Panc1 (cell line): ENCODE data around the gene MED12L. TPM values are rescaled to one million over a fixed set of nuclear protein-coding genes. Genes with fewer than 3 reads are reported as not detected.

Source experiments
- ATAC-seq: fragments of 200-7000 bp; cut with Tn5 transposase; 2 replicates; pipeline ENCODE4 v1.9.1; 2020; ENCODE audit warnings: mild to moderate bottlenecking, moderate library complexity
- BruUV-seq: library from RNA; stranded (reverse); fragments of 400-500 nt; replicated peaks from 2 replicates; lab custom pipeline; 2021; lab: Mats Ljungman, UMichigan
- CTCF ChIA-PET: fragments of 300-600 bp; sonication (Branson Sonifier 250); formaldehyde crosslinking; loops from one replicate; lab custom pipeline; 2022; ENCODE audit warnings: antibody characterized with exemption; lab: Charles Lee
- POLR2A ChIA-PET: fragments of 300-600 bp; sonication (Branson Sonifier 250); formaldehyde crosslinking; loops from one replicate; lab custom pipeline; 2022; ENCODE audit warnings: antibody characterized with exemption; lab: Charles Lee
- DNase-seq: peaks from one replicate; pipeline ENCODE4 v3.0.0-alpha.2; 2010; ENCODE audit warnings: low read depth, low spot score
- H3K27ac ChIP-seq: 2 replicates; pipeline ENCODE4 v1.5.1; 2011; ENCODE audit warnings: mild to moderate bottlenecking, low read length, inconsistent platforms
- H3K27me3 ChIP-seq: fragments of 200-500 bp; sonication (Bioruptor generic); 2 replicates; pipeline ENCODE4 v1.6.0; 2014; ENCODE audit warnings: low read length, inconsistent platforms; ENCODE audit not compliant: control insufficient read depth, insufficient read depth
- H3K36me3 ChIP-seq: fragments of 200-500 bp; sonication (Bioruptor generic); 2 replicates; pipeline ENCODE4 v1.5.1; 2014; ENCODE audit warnings: inconsistent platforms, mild to moderate bottlenecking, low read length, moderate library complexity; ENCODE audit not compliant: control insufficient read depth, insufficient read depth
- H3K4me1 ChIP-seq: 2 replicates; pipeline ENCODE4 v1.5.1; 2011; ENCODE audit warnings: inconsistent platforms, mild to moderate bottlenecking, low read length, moderate library complexity; ENCODE audit not compliant: control insufficient read depth, insufficient read depth
- H3K4me3 ChIP-seq, 2 experiments: 2 replicates each; pipeline ENCODE4 v1.5.1; 2011 to 2012; ENCODE audit warnings: low read depth in 2 of 2, low read length in 2 of 2, mild to moderate bottlenecking in 2 of 2, inconsistent platforms in 1 of 2, moderate library complexity in 1 of 2
- H3K9me3 ChIP-seq: fragments of 200-500 bp; sonication (Bioruptor generic); 2 replicates; pipeline ENCODE4 v1.5.1; 2014; ENCODE audit warnings: low read depth, mild to moderate bottlenecking, inconsistent platforms, low read length, moderate library complexity; ENCODE audit not compliant: control insufficient read depth, insufficient read depth
- POLR2AphosphoS5 ChIP-seq: IDR thresholded peaks from 2 replicates; pipeline ENCODE4 v1.6.1; 2012; ENCODE audit warnings: mild to moderate bottlenecking, low read depth, low read length, moderate library complexity
- SIN3A ChIP-seq: IDR thresholded peaks from 2 replicates; pipeline ENCODE4 v1.6.1; 2012; ENCODE audit warnings: low read depth, mild to moderate bottlenecking, low read length, moderate library complexity, borderline replicate concordance; ENCODE audit not compliant: insufficient read depth
- TCF7L2 ChIP-seq: IDR thresholded peaks from 2 replicates; pipeline ENCODE4 v1.6.1; 2011; ENCODE audit warnings: mild to moderate bottlenecking, low read depth, low read length, inconsistent platforms
- in situ Hi-C: cut with HindIII; loops from 2 replicates; pipeline ENCODE4 v1.10.0; 2016; ENCODE audit warnings: low sequenced_read_pairs, low pct_unique_long_range_greater_than_20kb
- intact Hi-C: fragments of 100-400 bp; cut with micrococcal nuclease; formaldehyde crosslinking; loops from one replicate; pipeline ENCODE4 v1.10.0; 2022; ENCODE audit not compliant: unreplicated experiment
- total RNA-seq: library from RNA; stranded (reverse); gene quantifications from one replicate; pipeline ENCODE4 v1.2.1, GENCODE V29; 2021; ENCODE audit not compliant: unreplicated experiment
- TF ChIP-seq, protein P1 (sequence below): fragments of 450-650 bp; IDR thresholded peaks from 2 replicates; pipeline ENCODE4 v1.5.1; 2017; ENCODE audit warnings: mild to moderate bottlenecking
- TF ChIP-seq, protein P2 (sequence below), 2 experiments: IDR thresholded peaks; 2 replicates each; pipeline ENCODE4 v1.6.1; 2011 to 2012; ENCODE audit warnings: low read depth in 2 of 2, control low read depth in 1 of 2, low read length in 1 of 2, mild to moderate bottlenecking in 1 of 2, moderate library complexity in 1 of 2; ENCODE audit not compliant: insufficient read depth in 1 of 2

Gene MED12L
- total RNA-seq, 1 experiment from 2014 or later, result 2.8 TPM

DNA sequence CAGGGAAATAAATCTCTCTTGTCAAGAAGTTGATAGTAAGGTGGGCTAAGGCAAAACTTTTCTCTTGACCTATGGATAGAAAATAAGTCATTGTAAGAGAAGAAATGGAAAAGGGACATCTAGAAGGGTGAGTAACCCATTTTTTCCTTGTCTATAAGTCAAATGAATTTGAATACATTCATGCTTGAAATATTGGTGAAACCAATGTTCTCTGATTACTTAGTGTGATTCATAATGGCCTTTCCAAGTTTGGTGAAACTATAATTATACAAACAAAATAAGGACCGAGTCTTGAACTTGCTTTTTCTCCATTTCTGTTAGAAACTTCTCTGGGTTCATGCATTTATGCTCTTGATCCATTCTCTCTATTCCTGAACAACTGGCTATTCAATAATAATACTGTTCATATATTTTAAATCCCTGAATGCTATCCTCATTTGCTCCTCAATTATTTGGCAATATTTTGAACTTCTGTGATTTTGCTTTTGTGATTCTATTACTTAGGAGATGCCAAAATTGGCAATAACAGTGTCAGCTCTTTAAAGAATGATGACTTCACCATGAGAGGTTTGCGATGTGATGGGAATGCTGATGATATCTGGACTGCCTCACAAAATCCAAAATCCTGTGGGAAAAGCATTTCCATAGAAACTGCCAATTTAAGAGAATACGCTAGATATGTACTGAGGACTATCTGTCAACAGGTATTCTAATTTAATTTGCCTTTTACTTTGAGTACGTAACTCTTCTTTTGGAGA lies 286.8 kb downstream of the MED12L start:
- no peak for TF ChIP-seq POLR2AphosphoS5
- TF ChIP-seq, protein P1, sequence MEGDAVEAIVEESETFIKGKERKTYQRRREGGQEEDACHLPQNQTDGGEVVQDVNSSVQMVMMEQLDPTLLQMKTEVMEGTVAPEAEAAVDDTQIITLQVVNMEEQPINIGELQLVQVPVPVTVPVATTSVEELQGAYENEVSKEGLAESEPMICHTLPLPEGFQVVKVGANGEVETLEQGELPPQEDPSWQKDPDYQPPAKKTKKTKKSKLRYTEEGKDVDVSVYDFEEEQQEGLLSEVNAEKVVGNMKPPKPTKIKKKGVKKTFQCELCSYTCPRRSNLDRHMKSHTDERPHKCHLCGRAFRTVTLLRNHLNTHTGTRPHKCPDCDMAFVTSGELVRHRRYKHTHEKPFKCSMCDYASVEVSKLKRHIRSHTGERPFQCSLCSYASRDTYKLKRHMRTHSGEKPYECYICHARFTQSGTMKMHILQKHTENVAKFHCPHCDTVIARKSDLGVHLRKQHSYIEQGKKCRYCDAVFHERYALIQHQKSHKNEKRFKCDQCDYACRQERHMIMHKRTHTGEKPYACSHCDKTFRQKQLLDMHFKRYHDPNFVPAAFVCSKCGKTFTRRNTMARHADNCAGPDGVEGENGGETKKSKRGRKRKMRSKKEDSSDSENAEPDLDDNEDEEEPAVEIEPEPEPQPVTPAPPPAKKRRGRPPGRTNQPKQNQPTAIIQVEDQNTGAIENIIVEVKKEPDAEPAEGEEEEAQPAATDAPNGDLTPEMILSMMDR, result no peak
- no peak for TF ChIP-seq TCF7L2
- TF ChIP-seq SIN3A, result no peak
- TF ChIP-seq, protein P2, sequence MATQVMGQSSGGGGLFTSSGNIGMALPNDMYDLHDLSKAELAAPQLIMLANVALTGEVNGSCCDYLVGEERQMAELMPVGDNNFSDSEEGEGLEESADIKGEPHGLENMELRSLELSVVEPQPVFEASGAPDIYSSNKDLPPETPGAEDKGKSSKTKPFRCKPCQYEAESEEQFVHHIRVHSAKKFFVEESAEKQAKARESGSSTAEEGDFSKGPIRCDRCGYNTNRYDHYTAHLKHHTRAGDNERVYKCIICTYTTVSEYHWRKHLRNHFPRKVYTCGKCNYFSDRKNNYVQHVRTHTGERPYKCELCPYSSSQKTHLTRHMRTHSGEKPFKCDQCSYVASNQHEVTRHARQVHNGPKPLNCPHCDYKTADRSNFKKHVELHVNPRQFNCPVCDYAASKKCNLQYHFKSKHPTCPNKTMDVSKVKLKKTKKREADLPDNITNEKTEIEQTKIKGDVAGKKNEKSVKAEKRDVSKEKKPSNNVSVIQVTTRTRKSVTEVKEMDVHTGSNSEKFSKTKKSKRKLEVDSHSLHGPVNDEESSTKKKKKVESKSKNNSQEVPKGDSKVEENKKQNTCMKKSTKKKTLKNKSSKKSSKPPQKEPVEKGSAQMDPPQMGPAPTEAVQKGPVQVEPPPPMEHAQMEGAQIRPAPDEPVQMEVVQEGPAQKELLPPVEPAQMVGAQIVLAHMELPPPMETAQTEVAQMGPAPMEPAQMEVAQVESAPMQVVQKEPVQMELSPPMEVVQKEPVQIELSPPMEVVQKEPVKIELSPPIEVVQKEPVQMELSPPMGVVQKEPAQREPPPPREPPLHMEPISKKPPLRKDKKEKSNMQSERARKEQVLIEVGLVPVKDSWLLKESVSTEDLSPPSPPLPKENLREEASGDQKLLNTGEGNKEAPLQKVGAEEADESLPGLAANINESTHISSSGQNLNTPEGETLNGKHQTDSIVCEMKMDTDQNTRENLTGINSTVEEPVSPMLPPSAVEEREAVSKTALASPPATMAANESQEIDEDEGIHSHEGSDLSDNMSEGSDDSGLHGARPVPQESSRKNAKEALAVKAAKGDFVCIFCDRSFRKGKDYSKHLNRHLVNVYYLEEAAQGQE (IDR thresholded peaks at IDR 0.05; ENCODE audit: insufficient read depth in 1 of 2, low read depth in 2 of 2, low read length in 1 of 2), result no peak
- ChIA-PET CTCF (no interaction called here), POLR2A (no interaction called here)
- no peak for ATAC-seq
- no peaks in the 10 kb centered on the region for H3K9me3 ChIP-seq
- H3K27ac ChIP-seq, result no peak overlapping the region
- H3K36me3 ChIP-seq, result no peaks in the 10 kb centered on the region
- H3K4me3 ChIP-seq, result no peak overlapping the region
- no peaks in the 10 kb centered on the region for H3K4me1 ChIP-seq
- no peaks in the 10 kb centered on the region for H3K27me3 ChIP-seq
- intact Hi-C loops, result no loop called here
- no peak for DNase-seq
- BruUV-seq, result no TSS peak
- in situ Hi-C loops, result no loop called here

GRCh38 chr3:151377768-151378385 lies 292.4 kb downstream of the MED12L start:
- Histone ChIP-seq H3K27ac (no peak overlapping the region), H3K4me1 (no peaks in the 10 kb centered on the region), H3K36me3 (no peaks in the 10 kb centered on the region), H3K27me3 (no peaks in the 10 kb centered on the region), H3K9me3 (no peaks in the 10 kb centered on the region), H3K4me3 (no peak overlapping the region)
- no peak for ATAC-seq
- no peak for DNase-seq
- ChIA-PET POLR2A (interaction anchor here (0.6 kb wide), 1 partner anchor 9 kb away, joined by 3 read pairs; no protein-coding TSS in a partner anchor), CTCF (no interaction called here)
- intact Hi-C loops, result no loop called here
- BruUV-seq, result no TSS peak
- in situ Hi-C loops, result no loop called here
- no peak for TF ChIP-seq POLR2AphosphoS5
- TF ChIP-seq, protein P2 (IDR thresholded peaks at IDR 0.05; ENCODE audit: insufficient read depth in 1 of 2, low read depth in 2 of 2, low read length in 1 of 2), result no peak
- TF ChIP-seq TCF7L2, result no peak
- TF ChIP-seq SIN3A, result no peak
- TF ChIP-seq, protein P1, result no peak
